GM18861 (cell line): ENCODE measurements around the gene PLPPR3.
"Not testable (repeated sequence)": the region's sequence is repeated elsewhere in the genome, so short reads cannot be mapped to it uniquely, and the experiment has no call there.

Experiments
- ATAC-seq: cut with Tn5 transposase; IDR thresholded peaks from one replicate; pipeline ENCODE4 v1.9.1; 2021; ENCODE audit not compliant: unreplicated experiment

The PLPPR3 gene

DNA sequence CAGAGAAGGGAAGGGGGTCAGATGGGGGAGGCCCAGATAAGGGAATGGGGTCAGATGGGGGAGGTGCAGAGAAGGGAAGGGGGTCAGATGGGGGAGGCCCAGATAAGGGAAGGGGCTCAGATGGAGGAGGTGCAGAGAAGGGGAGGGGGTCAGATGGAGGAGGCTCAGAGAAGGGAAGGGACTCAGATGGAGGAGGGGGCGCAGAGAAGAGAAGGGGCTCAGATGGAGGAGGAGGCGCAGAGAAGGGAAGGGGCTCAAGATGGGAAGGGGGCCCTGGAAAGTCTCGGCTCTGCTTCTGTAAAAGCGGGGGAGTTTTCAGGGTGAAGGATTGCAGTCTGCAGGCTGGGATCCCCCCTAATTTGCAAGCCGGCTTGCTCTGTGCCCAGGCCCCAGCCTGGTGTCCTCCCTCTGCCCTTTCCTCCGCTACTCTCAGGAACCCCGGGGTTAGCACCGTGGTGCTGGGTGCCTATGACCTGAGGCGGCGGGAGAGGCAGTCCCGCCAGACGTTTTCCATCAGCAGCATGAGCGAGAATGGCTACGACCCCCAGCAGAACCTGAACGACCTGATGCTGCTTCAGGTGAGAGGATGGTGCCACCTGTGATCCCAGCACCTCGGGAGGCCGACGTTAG is 7.5 kb upstream of the PLPPR3 start:
- ATAC-seq, result no peak

DNA sequence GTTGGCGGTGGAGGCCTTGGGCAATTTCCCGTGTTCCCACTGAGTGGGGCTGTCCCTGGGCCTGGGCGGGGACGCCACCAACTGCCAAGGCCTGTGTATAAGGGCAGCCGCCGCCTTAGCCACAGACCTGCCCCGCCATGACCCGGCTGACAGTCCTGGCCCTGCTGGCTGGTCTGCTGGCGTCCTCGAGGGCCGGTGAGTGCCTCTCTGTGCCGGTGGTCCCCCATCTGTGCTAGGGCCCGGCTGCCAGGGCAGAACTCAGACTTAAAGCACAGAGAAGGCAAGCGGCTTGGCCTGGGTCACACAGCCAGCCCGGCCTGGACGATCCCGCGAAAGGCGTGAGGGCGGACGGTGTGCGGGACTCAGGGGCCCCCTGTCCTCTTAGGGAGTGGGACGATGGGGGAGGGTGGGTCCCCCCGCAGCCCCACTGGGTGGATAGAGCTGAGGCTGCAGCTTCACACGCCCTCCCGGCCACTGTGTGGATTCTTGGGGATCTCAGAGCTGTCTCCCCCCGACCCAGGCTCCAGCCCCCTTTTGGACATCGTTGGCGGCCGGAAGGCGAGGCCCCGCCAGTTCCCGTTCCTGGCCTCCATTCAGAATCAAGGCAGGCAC is 6.1 kb upstream of the PLPPR3 start, which contains the start of gene AZU1:
AZU1 (plus strand) TSS at position 128 of the 612 bp plus-strand sequence; CDS start at position 138, 10 bp downstream.
- ATAC-seq, result no peak

DNA sequence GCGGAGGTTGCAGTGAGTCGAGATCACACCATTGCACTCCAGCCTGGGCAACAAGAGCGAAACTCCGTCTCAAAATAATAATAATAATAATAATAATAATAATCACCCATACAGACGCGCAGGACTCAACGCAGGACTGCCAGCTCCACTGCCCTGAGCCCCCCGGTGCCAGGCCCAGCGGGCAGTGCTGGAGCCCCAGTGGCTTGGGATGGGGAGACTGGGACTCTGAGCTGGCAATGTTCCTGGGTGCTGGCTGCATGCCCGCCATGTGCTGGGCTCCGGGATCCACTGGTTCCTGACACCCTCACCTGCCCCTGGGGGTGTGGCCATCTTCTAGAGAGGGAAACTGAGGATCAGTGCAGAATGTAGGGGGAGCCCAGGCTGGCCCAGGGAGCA is 5.6 kb upstream of the PLPPR3 start:
- ATAC-seq, result no peak

DNA sequence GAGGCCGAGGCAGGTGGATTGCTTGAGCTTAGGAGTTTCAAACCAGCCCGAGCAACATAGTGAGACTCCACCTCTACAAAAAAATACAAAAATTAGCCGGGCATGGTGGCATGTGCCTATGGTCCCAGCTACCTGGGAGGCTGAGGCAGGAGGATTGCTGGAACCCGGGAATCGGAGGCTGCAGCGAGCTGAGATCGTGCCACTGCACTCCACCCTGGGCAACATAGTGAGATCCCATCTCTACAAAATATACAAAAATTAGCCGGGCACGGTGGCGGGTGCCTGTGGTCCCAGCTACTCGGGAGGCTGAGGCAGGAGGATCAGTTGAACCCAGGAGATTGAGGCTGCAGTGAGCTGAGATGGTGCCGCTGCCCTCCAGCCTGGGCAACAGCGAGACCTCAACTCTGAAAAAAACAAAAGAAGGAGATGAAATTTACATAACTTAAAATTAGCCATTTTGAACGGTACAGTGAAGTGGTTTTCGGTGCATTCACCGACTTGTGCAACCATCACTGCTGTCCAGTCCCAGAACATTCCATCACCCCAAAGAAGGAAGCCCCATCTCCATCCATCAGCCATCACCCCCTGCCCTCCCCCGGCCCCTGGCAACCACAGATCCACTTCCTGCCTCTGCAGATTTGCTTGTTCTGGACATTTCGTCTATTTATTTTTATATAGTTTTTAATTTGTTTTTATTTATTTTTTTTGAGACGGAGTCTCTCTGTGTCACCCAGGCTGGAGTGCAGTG is 4.3 kb upstream of the PLPPR3 start:
- no peak for ATAC-seq

DNA sequence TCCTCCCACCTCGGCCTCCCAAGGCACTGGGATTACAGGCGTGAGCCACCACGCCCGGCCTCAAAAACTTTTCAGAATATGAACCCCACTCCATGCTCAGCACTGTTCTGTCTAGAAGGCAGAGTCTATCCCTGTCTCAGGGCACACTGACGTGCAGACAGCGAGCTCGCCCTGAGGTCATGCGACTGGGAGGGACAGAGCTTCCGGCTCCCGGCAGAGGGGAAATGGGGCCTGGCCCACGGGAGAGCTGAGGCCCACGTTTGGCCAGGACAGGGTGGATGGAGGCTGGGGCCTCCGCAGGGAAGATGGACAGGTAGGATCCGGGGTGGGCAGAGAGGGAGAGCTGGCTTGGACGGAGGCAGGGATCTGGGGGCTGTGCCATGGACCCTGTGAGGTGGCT is 3.1 kb upstream of the PLPPR3 start:
- no peak for ATAC-seq

DNA sequence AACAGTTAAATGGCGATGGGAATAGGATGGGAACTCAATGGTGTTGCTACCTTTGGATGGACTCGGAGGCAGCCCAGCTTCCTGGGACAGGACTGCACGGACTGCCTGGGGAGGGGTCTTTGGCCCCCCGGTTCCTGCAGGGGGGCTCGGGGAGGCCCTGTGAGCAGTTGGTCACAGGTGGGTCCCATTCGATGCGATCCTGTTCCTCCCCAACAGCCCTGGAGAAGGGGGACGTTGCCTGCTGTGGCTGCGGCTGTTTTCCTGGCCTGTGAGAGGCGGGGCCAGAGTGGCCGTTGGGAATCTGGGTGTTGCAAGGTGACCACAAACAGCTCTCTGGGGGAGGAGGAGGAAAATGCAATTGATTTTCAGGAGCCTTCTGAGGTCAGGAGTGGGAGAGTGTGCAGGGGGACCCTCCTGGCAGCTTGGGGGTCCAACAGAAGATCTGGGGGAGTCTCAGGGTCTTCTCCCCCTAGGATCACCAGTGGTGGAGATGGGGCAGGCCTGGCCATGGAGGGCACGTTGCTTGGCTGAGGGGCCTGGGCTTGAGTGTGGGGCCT is 1.9 kb upstream of the PLPPR3 start:
- ATAC-seq, result no peak

DNA sequence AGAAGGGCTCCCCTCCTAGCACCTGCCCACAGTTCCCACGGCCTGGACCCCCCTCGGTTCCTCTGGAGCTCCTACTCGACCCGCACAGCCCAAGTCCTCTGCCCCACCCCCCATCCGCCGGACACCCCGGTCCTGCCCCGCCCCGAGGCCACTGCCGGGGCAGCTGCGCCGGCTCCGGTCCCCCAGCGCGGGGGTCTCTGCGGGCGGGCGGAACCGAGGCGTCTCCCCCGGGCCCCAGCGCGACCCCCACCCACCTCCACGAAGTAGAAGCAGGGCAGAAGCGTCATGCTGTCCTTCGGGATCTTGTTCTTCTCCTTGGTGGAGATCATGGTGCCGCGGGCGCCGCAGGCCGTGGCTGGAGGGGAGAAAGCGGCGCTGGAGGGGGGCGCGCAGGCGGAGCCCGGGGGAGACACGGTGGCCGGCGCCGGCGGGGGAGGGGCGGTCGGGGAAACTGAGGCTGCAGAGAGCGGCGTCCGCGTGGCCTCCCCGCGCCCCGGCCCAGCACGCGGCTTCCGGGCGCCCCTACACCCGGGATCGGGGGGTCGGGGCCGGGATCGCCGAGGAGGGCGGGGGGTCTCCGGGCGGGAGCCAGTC is 427 bp downstream of the PLPPR3 start:
- ATAC-seq, result no peak

DNA sequence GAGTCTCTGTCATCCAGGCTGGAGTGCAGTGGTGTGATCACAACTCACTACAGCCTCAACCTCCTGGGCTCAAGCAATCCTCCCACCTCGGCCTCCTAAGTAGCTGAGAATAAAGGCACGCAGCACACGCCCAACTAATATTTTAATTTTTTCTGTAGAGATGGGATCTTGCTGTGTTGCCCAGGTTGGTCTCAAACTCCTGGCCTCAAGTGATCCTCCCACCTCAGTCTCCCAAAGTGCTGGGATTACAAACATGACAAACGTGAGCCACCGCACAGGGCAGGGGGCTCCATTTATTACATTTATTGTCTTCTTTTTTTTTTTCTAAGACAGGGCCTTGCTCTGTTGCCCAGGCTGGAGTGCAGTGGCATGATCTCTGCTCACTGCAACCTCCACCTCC is 1.5 kb downstream of the PLPPR3 start:
- ATAC-seq, result not testable (repeated sequence)

DNA sequence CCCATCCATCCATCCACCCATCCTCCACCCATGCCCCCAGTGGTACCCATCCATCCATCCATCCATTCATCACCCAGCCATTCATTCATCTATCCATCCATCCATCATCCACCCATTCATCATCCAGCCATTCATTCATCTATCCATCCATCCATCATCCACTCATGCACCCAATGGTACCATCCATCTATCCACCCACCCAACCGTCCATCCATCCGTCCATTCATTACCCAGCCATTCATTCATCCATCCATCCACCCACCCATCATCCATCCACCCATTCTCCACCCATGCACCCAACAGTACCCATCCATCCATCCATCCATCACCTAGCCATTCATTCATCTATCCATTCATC is 5.3 kb downstream of the PLPPR3 start:
- ATAC-seq, result no peak

DNA sequence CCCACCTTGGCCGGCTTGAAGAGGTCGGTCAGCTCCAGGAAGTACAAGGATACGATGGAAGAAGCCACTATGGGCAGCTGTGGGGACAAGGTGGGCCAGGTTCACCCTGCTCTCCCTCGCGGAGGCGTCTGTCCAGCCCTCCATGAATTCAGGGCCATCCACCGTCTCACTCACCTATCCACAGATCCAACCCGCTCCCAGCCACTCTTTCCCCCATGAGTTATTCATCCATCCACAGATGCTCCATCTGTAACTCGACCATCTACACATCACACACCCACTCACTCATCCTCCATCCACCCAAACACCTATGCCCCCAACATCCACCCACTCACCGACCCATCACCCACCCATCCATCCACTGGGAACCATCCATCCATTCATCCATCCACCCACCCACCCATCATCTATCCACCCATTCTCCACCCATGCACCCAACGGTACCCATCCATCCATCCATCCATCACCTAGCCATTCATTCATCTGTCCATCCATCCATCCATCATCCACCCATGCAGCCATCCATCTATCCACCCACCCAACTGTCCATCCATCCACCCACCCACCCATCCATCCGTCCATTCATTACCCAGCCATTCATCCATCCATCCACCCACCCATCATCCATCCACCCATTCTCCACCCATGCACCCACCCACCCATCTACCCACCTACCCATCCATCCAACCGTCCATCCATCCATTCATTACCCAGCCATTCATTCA is 5.8 kb downstream of the PLPPR3 start:
- no peak for ATAC-seq

DNA sequence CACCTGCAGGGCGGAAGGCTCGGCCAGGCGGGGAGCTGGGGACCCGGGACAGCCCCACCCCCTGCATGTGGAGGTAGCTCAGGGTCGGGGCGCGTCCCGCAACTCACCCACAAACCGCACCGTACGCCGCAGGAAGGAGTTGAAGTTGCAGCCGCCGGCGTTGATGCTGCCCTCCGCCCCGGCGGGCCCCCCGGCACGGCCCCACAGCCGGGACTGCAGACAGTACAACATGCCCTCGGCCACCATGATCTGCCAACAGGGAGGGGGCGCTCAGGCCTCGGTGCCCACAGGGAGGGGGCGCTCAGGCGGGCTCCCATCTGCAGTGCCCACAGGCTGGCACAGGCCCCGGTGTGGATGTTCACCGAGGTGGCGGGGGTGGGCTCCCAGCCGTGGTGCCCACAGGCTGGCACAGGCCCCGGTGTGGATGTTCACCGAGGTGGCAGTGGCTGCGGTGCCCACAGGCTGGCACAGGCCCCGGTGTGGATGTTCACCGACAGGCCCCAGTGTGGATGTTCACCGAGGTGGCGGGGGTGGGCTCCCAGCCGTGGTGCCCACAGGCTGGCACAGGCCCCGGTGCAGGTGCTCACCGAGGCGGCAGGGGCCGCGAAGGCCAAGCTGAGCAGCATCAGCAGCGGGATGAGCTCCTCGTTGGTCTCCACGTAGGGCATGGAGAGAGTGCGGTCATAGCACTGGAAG is 6.5 kb downstream of the PLPPR3 start:
- no peak for ATAC-seq

DNA sequence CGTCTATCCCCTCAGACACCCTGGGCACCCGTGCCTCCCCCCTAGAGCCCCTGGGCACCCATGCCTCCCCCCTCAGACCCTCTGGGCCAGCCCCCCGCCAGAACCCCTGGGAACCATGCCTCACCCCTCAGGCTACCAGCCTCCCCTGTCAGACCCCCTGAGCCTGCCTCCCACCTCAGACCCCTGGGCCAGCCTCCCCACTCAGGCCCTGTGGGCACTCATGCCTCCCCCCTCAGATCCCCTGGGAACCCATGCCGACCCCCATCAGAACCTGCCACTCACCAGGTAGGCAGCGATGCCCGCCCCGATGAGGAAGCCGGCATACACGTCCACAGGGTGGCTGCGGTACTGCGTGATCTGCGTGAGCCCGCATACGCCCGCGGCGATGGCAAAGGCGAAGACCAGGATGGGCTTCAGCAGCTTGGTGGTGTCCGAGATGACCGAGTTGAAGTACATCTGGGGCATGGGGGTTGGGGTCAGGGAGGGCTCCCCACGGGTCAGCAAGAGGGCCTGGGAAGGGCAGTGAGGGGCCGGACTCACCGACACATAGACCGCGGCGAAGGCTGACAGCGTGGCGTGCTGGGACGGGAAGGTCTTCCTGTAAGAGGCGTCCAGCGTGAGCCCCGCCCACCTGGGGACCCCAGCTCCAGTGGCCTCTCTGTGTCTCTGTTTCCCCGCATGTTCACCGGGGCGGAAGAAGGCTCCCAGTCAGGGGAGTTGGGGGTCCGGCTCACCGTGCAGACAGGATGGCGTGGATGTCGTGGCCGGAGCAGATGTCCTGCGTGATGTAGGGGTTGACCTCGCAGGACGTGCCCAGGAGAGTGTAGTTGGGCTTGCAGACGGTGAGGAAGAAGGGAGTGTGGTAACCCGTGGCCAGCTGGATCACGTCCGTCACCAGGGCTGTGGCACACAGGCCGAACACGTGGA is 7.3 kb downstream of the PLPPR3 start:
- ATAC-seq, result no peak

DNA sequence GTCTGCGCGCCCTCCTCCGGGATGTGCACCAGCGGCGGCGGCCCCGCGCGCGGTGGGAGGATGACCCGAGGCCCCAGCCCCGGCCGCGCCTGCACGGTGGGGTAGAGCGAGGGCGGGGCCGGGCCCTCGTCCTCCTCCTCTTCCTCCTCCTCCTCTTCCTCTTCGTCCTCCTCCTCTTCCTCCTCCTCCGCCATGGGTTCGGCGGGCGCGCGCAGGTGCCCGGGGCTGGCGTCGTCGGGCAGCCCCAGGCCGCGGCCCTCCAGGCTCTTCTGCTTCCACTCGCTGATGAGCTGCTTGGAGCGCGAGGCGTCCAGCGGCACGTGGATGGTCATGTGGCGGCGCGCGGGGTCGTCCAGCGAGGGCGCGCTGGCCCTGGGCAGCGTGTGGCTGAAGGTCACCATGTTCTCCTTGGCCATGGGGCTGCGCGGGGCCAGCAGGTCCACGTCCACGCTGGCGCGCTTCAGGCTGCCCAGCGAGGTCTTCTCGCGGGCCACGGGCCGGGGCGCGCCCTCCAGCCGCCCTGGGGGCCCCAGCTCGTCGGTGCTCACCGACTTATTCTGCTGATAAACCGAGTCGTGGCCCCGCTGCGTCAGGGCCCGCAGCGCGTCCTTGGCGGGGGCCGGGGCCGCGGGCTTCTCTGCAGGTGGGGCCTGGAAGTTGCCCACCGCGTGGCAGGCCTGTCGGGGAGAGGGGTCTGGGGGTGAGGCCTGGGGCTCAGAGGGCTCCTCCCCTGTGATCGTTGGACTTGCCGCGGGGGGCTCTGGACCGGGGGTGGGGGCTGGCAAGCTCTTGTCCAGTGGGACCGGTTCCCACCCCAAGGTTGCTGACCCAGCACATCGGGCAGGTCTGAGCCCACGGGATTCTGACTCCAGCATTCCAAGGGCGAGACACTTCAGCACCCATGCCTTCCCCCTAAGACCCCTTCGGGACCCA is 8.3 kb downstream of the PLPPR3 start:
- no peak for ATAC-seq

DNA sequence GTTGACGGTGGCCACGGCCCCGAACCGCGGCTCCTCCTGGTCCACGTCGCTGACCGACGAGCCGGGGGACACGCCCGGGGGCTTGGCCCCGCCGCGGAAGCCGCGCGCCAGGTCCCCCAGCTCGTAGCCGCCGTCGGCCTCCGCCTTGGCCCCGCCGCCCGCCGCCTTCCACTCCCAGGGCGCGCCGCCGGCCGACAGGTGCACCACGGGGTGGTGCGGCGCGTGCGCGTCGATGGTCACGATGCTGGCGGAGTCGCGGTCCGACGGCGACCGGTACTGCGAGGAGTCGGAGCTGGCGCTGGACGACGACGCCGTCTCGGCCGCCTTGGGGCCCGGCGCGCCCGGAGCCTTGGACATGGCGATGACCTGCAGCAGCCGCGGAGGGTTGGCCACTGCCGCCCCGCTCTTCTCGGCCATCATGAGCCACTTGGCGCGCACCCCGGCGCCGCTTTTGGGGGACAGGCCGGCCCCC is 9.0 kb downstream of the PLPPR3 start:
- no peak for ATAC-seq

DNA sequence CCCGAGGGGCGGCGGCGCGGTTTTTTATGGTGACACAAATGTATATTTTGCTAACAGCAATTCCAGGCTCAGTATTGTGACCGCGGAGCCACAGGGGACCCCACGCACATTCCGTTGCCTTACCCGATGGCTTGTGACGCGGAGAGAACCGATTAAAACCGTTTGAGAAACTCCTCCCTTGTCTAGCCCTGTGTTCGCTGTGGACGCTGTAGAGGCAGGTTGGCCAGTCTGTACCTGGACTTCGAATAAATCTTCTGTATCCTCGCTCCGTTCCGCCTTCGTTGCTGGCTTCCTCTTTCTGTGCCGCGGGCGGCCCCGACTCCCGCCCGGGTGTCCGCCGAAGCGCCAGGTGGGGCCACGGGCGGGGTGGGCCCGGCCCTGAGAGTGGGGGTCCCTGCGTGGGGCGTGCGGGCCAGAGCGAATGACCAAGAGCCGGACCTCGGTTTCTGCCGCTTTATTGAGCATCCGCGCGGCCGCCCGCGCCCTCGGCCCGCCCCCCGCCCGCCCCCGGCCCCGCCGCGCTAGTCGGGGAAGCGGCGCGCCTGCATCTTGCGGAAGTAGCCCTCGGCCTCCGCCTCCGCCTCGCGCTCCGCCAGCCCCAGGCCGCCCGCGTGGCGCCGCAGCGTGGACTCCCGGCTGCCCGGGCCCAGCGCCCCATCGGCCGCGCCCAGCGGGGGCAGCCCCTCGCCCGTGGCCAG is 9.6 kb downstream of the PLPPR3 start:
- no peak for ATAC-seq

DNA sequence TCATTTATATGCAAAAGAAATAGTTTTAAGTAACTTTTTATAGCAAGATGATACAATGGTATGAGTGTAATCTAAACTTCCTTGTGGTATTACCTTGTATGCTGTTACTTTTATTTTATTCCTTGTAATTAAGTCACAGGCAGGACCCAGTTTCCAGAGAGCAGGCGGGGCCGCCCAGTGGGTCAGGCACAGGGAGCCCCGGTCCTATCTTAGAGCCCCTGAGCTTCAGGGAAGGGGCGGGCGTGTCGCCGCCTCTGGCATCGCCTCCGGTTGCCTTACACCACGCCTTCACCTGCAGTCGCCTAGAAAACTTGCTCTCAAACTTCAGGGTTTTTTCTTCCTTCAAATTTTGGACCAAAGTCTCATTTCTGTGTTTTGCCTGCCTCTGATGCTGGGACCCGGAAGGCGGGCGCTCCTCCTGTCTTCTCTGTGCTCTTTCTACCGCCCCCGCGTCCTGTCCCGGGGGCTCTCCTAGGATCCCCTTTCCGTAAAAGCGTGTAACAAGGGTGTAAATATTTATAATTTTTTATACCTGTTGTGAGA is 10.2 kb downstream of the PLPPR3 start:
- no peak for ATAC-seq

DNA sequence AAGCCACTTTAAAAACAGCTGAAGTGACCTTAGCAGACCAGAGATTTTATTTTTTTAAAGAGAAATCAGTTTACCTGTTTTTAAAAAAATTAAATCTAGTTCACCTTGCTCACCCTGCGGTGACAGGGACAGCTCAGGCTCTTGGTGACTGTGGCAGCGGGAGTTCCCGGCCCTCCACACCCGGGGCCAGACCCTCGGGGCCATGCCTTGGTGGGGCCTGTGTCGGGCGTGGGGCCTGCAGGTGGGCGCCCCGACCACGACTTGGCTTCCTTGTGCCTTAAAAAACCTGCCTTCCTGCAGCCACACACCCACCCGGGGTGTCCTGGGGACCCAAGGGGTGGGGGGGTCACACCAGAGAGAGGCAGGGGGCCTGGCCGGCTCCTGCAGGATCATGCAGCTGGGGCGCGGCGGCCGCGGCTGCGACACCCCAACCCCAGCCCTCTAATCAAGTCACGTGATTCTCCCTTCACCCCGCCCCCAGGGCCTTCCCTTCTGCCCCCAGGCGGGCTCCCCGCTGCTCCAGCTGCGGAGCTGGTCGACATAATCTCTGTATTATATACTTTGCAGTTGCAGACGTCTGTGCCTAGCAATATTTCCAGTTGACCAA is 10.8 kb downstream of the PLPPR3 start:
- no peak for ATAC-seq
